ENCODE data around the gene CA9. TPM values are rescaled to one million over a fixed set of nuclear protein-coding genes. Genes with fewer than 3 reads are reported as not detected.
"Not testable (repeated sequence)": the region's sequence is repeated elsewhere in the genome, so short reads cannot be mapped to it uniquely, and the experiment has no call there.

Gene CA9
- 10.1 and 13.7 TPM in 2 replicates for total RNA-seq (2014; rRNA removed; shearing (Covaris generic))
- 0.15 and 0.36 TPM in 2 replicates for polyA plus RNA-seq (2014; cell fraction: nucleus; rRNA removed)

DNA sequence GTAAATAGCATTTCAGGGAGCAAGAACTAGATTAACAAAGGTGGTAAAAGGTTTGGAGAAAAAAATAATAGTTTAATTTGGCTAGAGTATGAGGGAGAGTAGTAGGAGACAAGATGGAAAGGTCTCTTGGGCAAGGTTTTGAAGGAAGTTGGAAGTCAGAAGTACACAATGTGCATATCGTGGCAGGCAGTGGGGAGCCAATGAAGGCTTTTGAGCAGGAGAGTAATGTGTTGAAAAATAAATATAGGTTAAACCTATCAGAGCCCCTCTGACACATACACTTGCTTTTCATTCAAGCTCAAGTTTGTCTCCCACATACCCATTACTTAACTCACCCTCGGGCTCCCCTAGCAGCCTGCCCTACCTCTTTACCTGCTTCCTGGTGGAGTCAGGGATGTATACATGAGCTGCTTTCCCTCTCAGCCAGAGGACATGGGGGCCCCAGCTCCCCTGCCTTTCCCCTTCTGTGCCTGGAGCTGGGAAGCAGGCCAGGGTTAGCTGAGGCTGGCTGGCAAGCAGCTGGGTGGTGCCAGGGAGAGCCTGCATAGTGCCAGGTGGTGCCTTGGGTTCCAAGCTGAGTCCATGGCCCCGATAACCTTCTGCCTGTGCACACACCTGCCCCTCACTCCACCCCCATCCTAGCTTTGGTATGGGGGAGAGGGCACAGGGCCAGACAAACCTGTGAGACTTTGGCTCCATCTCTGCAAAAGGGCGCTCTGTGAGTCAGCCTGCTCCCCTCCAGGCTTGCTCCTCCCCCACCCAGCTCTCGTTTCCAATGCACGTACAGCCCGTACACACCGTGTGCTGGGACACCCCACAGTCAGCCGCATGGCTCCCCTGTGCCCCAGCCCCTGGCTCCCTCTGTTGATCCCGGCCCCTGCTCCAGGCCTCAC is at the start of gene CA9:
TSS of gene CA9 (plus strand) at position 797 of the 893 bp plus-strand sequence. CDS start at position 829, 32 bp downstream.
- DNase-seq (ENCODE audit: extremely low read depth, low read depth) = no peak

DNA sequence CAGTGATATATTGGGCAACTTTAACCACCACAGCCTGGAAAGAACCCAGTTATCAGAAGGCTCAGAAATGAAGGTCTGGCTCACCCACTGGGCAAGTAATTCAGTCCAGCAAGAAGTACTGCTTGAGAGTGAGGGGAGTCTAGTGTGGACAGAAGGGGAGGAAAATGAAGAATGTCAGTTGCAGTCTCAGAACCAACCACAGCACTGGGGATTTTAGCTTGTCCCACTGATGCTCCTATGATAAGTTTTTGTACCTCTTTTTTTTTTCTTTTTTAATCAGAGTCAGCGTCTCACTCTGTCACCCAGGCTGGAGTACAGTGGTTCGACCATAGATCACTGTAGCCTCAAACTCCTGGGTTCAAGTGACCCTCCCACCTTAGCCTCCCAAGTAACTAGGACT is 46.2 kb upstream of the CA9 start:
- DNase-seq (ENCODE audit: extremely low read depth, low read depth) = no peak

DNA sequence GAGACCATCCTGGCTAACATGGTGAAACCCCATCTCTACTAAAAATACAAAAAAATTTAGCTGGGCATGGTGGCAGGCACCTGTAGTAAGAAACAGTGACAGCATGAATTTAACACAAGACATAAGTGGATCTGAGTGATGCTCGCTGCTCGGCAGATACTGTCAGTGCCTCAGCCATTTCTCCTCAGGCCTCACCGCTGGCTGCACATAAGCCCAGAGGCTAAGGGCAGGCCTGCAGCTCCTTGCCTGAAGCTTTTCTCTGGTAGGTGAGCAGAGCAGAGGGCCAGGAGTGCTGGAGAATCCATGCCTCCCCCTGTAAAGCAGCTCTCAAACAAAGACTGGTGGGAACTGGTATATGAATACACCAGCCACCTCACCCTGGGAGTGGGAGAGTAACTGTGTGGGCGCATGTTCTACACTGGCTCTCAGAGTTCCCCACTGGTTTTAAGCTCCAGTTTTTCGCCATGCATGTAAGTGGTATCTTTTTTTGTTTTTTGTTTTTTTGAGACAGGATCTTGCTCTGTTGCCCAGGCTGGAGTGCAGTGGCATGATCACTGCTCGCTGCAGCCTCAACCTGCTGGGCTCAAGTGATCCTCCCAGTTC is 45.2 kb upstream of the CA9 start:
- no peak for DNase-seq (ENCODE audit: extremely low read depth, low read depth)

DNA sequence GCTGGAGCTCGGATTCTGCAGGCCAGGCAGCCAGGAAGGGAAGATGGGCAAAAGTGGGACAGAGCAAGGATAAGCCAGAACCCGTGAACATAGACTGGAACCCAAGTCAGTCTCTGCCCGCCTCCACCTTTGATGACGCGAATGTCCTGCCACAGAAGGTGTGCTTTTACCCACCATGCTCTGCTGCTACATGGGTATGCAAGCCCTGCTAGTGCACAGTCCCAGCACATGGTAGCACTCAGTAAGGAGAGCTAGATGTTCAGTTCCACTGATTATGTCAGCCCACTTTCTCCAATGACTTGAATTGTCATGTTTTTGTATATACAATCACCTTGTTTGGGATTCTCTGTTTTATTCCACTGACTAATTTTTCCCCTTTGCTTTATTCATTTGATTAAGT is 44.1 kb upstream of the CA9 start:
- DNase-seq (ENCODE audit: extremely low read depth, low read depth) = no peak

DNA sequence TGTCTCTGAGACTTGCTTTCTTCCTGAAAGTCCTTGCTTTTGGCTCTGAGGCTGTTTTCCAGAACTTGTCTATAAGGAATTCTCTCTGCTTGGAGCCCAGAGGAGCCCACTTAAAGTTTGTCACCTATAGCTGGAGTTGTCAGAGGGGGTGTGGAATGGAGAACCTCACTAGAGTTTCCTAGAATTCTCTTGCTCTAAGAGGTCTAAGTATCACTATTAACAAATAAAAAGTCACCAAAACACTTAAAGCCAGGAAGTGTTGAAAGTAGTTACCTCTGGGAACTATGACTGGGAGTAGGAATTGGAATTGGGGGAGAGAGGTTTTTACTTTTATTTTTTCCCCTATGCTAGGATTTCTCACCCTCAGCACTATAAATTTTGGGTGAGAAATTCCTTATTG is 38.0 kb upstream of the CA9 start:
- DNase-seq (ENCODE audit: extremely low read depth, low read depth) = no peak

DNA sequence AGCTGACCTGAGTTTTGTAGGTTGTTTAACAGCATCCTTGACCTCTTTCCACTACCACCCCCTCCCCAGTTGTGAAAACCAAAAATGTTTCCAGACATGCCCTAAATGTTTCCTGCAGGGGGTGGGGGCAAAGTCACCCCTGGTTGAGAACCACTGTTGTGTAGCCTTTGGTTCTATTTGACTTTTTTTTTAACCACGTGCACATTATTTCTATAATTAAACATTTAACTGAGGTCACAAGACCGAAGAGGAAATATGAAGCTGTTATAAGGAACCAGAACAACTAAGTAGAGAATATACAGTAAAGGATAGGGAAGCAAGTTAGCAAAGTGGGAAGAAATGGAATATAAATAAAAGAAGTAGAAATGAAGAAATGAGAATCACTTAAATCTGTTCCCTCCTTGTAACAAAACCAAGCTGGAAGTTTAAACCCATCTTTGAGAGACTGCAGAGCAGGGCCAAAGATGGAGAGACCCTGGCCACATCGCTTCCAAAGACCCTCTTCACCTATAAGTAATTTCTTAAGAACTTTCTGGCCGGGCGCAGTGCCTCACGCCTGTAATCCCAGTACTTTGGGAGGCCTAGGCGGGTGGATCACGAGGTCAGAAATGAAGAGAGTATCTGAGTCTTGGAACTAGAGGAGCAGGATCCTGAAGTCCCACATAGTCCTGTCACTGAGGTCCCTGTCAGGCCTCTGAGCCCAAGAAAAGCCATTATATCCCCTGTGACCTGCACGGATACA is 37.4 kb upstream of the CA9 start:
- no peak for DNase-seq (ENCODE audit: extremely low read depth, low read depth)

DNA sequence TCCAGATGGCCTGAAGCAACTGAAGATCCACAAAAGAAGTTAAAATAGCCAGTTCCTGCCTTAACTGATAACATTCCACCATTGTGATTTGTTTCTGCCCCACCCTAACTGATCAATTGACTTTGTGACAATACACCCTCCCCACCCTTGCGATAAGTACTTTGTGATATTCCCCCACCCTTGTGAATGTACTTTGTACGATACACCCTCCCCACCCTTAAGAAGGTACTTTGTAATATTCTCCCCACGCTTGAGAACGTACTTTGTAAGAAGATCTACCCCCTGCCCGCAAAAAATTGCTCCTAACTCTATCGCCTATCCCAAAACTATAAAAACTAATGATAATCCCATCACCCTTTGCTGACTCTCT is 36.9 kb upstream of the CA9 start:
- not testable (repeated sequence) for DNase-seq (ENCODE audit: extremely low read depth, low read depth)

DNA sequence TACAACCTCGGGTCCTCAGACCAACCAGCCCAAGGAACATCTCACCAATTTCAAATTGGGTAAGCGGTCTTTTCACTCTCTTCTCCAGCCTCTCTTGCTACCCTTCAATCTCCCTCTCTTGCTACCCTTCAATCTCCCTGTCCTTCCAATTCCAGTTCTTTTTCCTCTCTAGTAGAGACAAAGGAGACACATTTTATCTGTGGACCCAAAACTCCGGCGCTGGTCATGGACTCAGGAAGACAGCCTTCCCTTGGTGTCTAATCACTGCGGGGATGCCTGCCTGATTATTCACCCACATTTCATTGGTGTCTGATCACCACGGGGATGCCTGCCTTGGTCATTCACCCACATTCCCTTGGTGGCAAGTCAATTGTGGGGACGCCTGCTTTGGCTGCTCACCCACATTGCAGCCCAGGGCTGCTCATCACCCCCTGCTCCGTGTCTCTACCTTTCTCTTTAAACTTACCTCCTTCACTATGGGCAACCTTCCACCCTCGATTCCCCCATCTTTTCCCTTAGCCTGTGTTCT is 36.2 kb upstream of the CA9 start:
- DNase-seq (ENCODE audit: extremely low read depth, low read depth) = not testable (repeated sequence)

DNA sequence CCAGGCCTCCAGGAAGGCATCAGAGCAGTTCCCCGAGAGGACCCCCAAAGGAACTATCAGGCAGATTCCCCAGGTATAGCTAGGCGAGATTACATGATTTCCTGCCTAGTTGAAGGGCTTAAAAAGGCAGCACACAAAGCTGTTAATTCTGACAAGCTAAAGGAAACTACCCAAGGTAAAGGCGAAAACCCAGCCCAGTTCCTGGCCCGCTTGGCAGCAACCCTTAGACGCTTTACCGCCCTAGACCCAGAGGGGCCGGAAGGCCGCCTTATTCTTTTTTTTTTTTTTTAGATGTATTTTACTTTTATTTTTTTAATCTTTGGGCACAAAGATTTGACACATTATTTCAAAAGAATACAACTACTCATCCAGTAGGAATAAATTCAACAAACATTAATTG is 35.0 kb upstream of the CA9 start:
- DNase-seq (ENCODE audit: extremely low read depth, low read depth) = not testable (repeated sequence)

DNA sequence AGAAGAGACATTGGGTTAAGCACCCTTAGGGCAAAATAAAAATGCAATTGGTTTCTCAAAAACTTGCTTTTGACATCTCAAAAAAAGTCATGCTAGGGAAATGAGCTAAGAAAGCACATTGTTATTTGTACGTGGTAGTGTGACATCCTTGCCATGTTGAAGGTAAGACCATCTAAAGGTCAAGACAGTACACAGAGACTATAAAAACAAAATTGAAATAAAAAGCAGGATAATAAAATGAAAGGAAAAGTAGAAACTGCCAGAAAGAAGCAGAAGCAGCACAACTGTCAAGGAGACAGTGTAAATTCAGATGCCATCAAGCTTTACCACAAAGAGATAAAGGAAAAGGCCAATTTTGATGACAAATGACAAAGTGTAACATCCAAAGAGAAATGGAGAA is 34.5 kb upstream of the CA9 start:
- not testable (repeated sequence) for DNase-seq (ENCODE audit: extremely low read depth, low read depth)

DNA sequence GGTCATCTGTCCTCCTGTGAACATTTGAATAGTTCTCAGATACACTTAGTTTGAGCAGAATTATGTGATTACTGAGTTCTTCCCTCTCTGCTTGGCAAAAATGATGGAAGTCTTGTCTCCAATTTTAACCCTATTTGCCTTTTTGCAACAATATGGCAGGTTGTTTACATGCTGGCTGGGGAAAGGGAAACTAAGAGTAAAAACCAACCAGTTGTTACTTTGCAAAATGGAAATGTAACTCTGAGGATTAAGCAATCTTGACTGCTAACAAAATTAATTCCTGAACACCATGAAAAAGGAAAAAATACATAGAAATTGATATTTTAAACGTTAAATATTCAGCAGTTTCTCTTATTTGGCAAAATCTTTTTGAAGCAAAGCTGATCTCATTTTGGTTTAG is 34.1 kb upstream of the CA9 start:
- DNase-seq (ENCODE audit: extremely low read depth, low read depth) = no peak

DNA sequence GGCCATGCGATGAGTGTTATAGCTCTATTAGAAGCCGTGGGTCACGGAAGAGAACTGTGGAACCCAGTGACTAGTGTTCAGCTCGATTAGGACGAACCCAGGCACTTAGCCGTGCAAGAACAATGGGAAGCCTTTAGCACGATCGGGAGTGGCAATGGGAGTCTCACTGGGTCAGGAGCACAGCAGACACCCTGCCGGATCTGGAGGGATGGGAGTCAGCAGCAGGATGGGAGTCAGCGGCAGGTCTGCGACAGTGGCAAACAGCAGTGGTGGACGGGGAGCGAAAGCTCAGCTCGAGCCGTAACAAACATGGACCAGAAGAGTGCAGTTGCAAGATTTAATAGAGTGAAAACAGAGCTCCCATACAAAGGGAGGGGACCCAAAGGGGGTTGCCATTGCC is 33.3 kb upstream of the CA9 start:
- DNase-seq (ENCODE audit: extremely low read depth, low read depth) = not testable (repeated sequence)

DNA sequence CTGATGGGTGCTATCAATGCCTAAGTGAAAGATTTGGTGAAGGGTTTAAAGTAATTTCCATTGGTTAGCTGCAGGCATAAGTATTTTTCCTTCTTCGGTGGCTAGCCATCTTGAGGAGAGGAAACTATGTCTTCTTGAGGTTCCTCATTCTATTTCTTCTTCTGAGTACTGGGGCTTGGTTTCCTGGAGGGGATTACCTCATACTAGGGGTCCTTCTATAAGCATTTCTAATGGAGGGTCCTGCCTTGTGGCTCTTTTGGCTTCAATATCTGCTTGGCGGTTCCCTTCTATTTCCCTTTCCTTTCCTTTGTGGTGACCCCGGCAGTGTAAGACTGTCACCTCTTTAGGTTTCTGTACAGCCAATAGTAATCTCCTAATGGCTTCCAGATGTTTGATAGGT is 32.2 kb upstream of the CA9 start:
- DNase-seq (ENCODE audit: extremely low read depth, low read depth) = not testable (repeated sequence)

DNA sequence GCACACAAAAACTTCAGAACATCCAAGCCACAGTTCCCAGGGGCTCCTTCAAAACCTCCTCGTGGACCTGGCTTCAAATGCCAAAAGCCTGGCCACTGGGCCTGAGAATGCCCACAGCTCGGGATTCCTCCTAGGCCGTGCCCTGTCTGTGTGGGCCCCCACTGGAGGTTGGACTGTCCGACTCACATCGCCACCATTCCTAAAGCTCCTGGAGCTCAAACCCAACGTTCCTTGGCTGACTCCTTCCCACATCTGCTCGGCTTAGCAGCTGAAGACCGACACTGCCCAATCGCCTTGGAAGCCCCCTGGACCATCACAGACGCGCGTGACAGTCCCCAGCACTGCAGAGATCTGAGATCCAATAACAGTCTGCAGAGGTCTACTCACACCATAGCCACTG is 30.7 kb upstream of the CA9 start:
- DNase-seq (ENCODE audit: extremely low read depth, low read depth) = no peak

DNA sequence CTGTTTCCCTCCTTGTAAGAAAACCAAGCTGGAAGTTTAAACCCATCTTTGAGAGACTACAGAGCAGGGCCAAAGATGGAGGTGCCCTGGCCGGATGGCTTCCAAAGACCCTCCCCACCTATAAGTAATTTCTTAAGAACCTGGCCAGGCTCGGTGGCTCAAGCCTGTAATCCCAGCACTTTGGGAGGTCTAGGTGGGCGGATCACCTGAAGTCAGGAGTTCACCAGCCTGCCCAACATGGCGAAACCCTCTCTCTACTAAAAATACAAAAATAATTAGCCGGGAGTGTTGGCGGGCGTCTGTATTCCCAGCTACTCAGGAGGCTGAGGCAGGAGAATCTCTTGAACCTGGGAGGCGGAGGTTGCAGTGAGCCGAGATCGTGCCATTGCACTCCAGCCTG is 28.0 kb upstream of the CA9 start:
- DNase-seq (ENCODE audit: extremely low read depth, low read depth) = not testable (repeated sequence)

DNA sequence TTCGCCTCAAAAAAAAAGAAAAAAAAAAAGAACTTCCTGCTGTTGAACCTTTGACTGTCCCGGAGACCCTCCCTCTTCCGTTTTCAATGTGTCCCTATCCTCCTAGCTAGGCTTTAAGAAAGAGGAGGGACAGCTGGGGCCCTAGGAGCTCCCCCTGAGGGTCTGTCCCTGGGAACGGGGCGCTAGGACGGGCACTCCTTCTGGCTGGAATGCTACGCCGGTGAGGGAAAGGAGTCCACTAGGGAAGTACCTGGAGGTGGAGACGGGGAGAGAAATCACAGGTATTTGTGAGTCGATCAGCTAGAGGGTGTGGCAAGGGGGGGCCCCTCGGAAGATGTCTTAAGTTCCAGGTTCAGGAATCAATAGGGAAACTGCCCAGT is 27.6 kb upstream of the CA9 start:
- no peak for DNase-seq (ENCODE audit: extremely low read depth, low read depth)

DNA sequence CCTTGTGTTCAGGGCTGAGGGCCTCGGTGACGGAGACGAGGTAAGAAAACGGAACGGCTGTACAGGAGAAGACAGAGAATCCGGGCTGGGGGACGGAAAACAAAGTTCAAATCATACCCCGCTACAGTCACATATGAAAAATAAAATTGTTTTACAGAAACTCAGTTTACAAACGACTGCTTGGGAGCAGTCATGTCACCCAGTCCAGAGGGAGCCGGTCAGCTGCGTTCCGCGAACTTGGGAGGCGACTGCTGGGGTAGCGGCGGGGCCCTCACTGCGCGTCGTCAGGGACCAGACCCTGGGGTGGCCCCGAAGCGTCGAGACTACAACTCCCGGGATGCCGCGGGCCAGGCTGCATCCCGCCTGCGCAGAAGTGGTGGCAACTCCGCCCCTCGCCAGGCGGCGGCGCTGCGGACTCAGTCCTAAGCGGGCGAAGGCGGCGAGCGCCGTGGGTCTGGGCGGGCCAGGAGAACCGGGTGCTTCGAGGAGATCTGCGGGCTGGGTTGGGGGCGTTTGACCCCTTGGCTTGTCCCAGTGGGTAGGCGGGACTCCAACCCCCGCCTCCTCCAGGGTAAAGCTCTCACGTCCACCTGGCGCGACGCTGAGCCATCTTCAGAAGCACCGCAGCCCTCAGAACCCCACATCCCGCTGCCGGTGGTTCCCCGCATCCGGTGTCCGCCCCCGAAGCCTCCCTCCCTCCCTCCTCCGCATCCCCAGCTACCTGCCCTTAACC is 27.0 kb upstream of the CA9 start:
- DNase-seq (ENCODE audit: extremely low read depth, low read depth) = peak; percentile 77

DNA sequence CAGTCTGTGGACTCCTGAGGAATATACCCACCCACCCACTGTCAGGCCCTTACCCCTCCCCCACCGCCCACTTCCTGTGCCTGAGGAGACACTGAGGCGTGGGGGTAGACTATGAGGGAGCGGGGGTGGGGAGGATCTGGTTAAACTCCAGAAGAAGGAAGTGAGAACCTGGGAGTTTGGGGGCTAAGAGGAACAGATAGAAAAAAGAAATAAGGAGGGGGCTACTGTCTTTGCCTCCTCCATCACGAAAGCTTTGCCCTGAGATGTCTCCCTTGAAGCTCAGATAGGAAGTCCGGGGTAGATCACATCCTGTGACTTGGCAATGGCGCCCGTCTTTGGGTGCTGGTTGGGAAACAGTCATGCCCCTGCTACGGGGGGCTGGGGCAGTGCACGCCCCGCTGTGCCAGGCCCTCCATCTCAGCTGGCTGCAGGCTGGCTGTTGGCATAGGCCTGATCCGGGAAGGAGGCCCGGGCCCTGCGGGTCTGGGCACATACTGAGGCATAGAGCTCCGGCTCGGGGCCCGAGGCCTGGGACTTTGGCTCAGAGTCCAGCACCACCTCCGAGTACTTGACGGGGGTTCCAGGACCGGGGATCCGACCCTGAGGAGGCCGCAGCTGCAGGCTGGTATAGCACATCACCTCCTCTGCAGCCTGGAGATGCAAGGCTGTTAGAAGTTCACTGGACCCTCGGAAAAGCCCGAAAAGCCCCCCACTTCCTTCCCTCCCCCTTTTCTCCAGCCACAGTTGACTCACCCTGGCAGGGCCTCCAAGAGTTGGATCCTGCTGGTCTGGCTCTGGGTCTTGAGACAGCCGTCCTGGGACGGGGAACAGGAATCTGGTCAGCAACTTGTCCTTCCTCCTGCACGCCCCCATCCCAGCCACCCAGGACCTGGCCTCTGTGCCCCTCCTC is 24.0 kb upstream of the CA9 start:
- no peak for DNase-seq (ENCODE audit: extremely low read depth, low read depth)

DNA sequence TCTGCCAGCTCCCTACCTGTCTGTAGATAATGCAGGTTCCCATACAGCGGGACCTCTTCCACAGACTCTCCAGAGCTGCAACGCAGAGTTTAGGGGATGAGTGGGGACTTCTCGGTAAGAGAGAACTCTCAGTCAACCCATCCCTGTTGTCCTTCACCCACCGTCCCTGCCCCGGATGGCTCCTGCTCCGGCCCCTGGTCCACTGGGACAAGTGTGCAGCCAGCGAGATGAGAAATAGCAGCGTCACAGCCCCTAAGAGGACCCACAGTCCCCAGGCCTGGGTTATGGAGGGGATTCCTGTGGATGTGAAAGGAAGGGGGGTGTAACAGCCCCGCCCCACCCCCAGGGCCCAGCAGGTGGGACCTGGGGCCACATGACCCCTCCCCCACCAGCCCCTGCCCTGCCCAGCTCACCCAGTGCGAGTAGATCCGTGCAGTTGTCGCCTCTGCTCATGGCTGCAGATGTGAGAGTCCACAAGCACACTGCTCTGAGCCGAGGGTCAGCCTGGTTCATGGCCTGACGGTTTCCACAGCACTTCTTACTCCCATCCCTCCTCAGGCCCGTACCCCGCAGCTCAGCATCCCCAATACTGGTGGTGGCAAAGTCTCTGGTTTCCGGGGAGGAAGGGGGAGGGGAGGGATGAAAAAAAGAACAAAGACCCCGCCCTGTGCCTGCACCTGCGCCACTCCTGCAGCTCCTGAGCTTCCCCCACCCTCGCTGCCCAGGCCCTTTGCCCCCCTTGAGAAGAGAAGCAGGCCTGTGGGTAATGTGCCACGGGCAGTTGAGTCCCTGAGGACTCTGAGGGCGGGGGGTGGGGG is 23.2 kb upstream of the CA9 start, which contains the start of gene SIT1:
TSS of gene SIT1 (minus strand) at position 591 of the 818 bp plus-strand sequence. CDS start at position 513, 78 bp downstream.
- DNase-seq (ENCODE audit: extremely low read depth, low read depth) = no peak
